CD14-positive monocyte (primary cell): Measurements from ENCODE around the gene CASTOR1. TPM values are rescaled to one million over a fixed set of nuclear protein-coding genes. Genes with fewer than 3 reads are reported as not detected.

Source experiments
- DNase-seq, 3 donors: peaks; one replicate each; pipeline ENCODE4 v3.0.0-alpha.2; 2011 to 2022
- H2AFZ ChIP-seq: 2 replicates; pipeline ENCODE4 v1.6.0; 2012; ENCODE audit warnings: mild to moderate bottlenecking, low read depth, low read length, inconsistent platforms; ENCODE audit not compliant: insufficient read depth, poor library complexity, severe bottlenecking
- H3K27ac ChIP-seq, 2 donors: 1 replicate in 1 of 2; 2 replicates in 1 of 2; pipeline ENCODE4 v1.5.1; 2012 to 2013; ENCODE audit warnings: low read length in 2 of 2, control low read depth in 1 of 2, inconsistent platforms in 1 of 2, low read depth in 1 of 2, mild to moderate bottlenecking in 1 of 2
- H3K27me3 ChIP-seq, 2 donors: one replicate each; pipeline versions ENCODE4 v1.6.0 to v1.6.1; 2011 to 2013; ENCODE audit warnings: low read length in 2 of 2; ENCODE audit not compliant: control insufficient read depth in 2 of 2, insufficient read depth in 2 of 2
- H3K36me3 ChIP-seq, 2 donors: replicated peaks in 1 of 2; 1 replicate in 1 of 2; 2 replicates in 1 of 2; pipeline versions ENCODE4 v1.5.1 to v1.6.1; 2012 to 2013; ENCODE audit warnings: low read length in 2 of 2, control low read depth in 1 of 2, inconsistent platforms in 1 of 2, mild to moderate bottlenecking in 1 of 2; ENCODE audit not compliant: insufficient read depth in 2 of 2, control insufficient read depth in 1 of 2
- H3K4me1 ChIP-seq, 2 donors: 1 replicate in 1 of 2; 2 replicates in 1 of 2; pipeline versions ENCODE4 v1.5.1 to v1.6.1; 2012 to 2013; ENCODE audit warnings: low read length in 2 of 2, control low read depth in 1 of 2, inconsistent platforms in 1 of 2, mild to moderate bottlenecking in 1 of 2, moderate library complexity in 1 of 2; ENCODE audit not compliant: insufficient read depth in 2 of 2, control insufficient read depth in 1 of 2
- H3K4me2 ChIP-seq: replicated peaks from 2 replicates; pipeline ENCODE3; 2012; ENCODE audit warnings: low read length, moderate library complexity, mild to moderate bottlenecking; ENCODE audit not compliant: poor library complexity, severe bottlenecking; ENCODE audit errors: extremely low read depth
- H3K4me3 ChIP-seq, 3 experiments: fragments of 200-600 bp in 1 of 3; sonication (generic) in 1 of 3; replicated peaks in 1 of 3; 1 replicate in 2 of 3; 2 replicates in 1 of 3; pipeline ENCODE4 v1.5.1; 2011 to 2013; ENCODE audit warnings: low read length in 3 of 3, mild to moderate bottlenecking in 3 of 3, control low read depth in 2 of 3, low read depth in 2 of 3, inconsistent platforms in 1 of 3, moderate library complexity in 1 of 3
- H3K79me2 ChIP-seq: 2 replicates; pipeline ENCODE4 v1.6.0; 2012; ENCODE audit warnings: mild to moderate bottlenecking, control low read depth, inconsistent platforms, low read length, moderate library complexity; ENCODE audit not compliant: insufficient read depth
- H3K9ac ChIP-seq: 2 replicates; pipeline ENCODE4 v1.6.0; 2017; ENCODE audit warnings: low read length, mild to moderate bottlenecking; ENCODE audit not compliant: insufficient read depth, poor library complexity, severe bottlenecking
- H3K9me3 ChIP-seq, 2 donors: replicated peaks in 1 of 2; 1 replicate in 1 of 2; 2 replicates in 1 of 2; pipeline versions ENCODE4 v1.5.1 to v1.6.1; 2012 to 2013; ENCODE audit warnings: low read length in 2 of 2, control low read depth in 1 of 2; ENCODE audit not compliant: control insufficient read depth in 1 of 2, insufficient read depth in 1 of 2
- H4K20me1 ChIP-seq: 2 replicates; pipeline ENCODE4 v1.6.0; 2012; ENCODE audit warnings: mild to moderate bottlenecking, low read length, control low read depth, moderate library complexity; ENCODE audit not compliant: insufficient read depth
- H3K27ac Mint-ChIP-seq, 7 donors: one replicate each; pipeline ENCODE4 v1.8.0; 2020; ENCODE audit warnings: mild to moderate bottlenecking in 7 of 7, mixed read lengths in 7 of 7, moderate library complexity in 6 of 7, inconsistent platforms in 2 of 7
- H3K27me3 Mint-ChIP-seq, 3 donors: one replicate each; pipeline ENCODE4 v1.8.0; 2021 to 2022; ENCODE audit warnings: low read depth in 3 of 3, mild to moderate bottlenecking in 3 of 3, mixed read lengths in 3 of 3, moderate library complexity in 3 of 3, inconsistent platforms in 1 of 3
- H3K36me3 Mint-ChIP-seq, 2 donors: one replicate each; pipeline ENCODE4 v1.8.0; 2020; ENCODE audit warnings: mixed read lengths in 2 of 2, inconsistent platforms in 1 of 2, mild to moderate bottlenecking in 1 of 2
- H3K4me1 Mint-ChIP-seq: one replicate; pipeline ENCODE4 v1.8.0; 2020; ENCODE audit warnings: mild to moderate bottlenecking, mixed read lengths
- H3K4me3 Mint-ChIP-seq, 2 donors: one replicate each; pipeline ENCODE4 v1.8.0; 2020; ENCODE audit warnings: mild to moderate bottlenecking in 2 of 2, mixed read lengths in 2 of 2, moderate library complexity in 1 of 2
- H3K9me3 Mint-ChIP-seq, 7 donors: one replicate each; pipeline ENCODE4 v1.8.0; 2020 to 2022; ENCODE audit warnings: mixed read lengths in 7 of 7, mild to moderate bottlenecking in 6 of 7, moderate library complexity in 6 of 7, inconsistent platforms in 2 of 7
- WGBS: methylation state at CpG from one replicate; pipeline ENCODE4 v1.1.5; 2013; ENCODE audit warnings: missing lambda C conversion rate; ENCODE audit not compliant: insufficient coverage; 5-methylcytosine and 5-hydroxymethylcytosine counted together
- intact Hi-C, 2 donors: fragments of 100-400 bp; cut with micrococcal nuclease; formaldehyde crosslinking; loops; one replicate each; pipeline versions ENCODE4 v1.15.0 to v1.15.1; 2023
- polyA plus RNA-seq, 3 donors: library from polyadenylated mRNA; depleted of rRNA in 1 of 3; unstranded in 2 of 3; stranded (reverse) in 1 of 3; fragments of 300-500 nt in 2 of 3; fragments of >200 nt in 1 of 3; fragmentation: Illumina TruSeq in 2 of 3; gene quantifications; 1 replicate in 2 of 3; 2 replicates in 1 of 3; pipeline ENCODE4 v1.2.3, GENCODE V29; 2012 to 2021
- TF ChIP-seq, protein P1 (sequence below): fragments of 200-600 bp; IDR thresholded peaks from one replicate; pipeline ENCODE4 v1.8.0; 2022; ENCODE audit warnings: antibody characterized with exemption, mild to moderate bottlenecking

Gene CASTOR1
- polyA plus RNA-seq, 3 donors: 6.4 to 15.5 (median 6.5) TPM

DNA sequence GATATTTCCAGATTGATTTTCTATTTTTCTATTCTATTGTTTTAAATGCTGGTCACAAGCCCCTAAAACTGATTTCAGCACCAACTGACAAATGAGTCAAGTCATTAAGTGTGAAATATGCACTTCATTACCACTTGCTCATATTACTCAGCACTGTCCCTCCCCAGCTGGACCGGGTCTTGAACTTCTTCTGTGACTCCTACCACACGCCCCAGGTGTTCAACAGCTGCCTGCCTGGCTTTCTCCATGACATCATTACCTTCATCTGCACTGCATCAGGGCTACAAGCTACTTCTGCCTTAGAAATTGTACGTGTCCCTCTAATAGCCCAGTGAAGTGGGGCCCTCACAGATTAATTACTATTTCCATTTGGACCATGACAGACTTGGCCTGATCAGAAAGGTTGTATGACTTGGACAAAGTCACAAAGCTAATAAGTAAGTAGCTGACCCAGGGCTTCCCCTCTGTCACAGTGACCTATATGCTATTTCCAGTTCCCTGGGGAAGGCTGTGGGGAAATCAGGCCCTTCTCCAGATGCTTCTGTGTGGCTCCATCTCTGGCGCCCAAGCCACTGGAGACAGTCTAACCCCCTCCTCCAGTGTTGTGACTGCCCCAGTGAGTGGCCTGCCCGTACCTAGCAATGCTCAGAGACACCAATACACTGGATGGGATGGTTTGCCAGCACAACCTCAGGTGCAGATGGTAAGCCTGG is 19.4 kb upstream of the CASTOR1 start:
- Histone ChIP-seq H3K4me3 (no peak overlapping the region), H3K4me1 (peaks cover 95 to 100% of the 10 kb centered on the region in 2 donors), H3K9me3 (no peaks in the 10 kb centered on the region), H3K27me3 (no peaks in the 10 kb centered on the region), H4K20me1 (no peaks in the 10 kb centered on the region), H3K36me3 (no peaks in the 10 kb centered on the region), H3K4me2 (no peak overlapping the region), H3K27ac (peak overlapping the region in 1 of 2 donors; percentile 90), H2AFZ (no peak overlapping the region), H3K79me2 (peaks cover 70% of the 10 kb centered on the region), H3K9ac (no peak overlapping the region)
- H3K9me3 Mint-ChIP-seq: peaks cover 0 to 4% (median 0%) of the 10 kb centered on the region in 7 donors
- no peak overlapping the region for H3K4me3 Mint-ChIP-seq
- H3K36me3 Mint-ChIP-seq: peaks cover 16 to 28% of the 10 kb centered on the region in 2 donors
- no peak for DNase-seq
- TF ChIP-seq, protein P1, sequence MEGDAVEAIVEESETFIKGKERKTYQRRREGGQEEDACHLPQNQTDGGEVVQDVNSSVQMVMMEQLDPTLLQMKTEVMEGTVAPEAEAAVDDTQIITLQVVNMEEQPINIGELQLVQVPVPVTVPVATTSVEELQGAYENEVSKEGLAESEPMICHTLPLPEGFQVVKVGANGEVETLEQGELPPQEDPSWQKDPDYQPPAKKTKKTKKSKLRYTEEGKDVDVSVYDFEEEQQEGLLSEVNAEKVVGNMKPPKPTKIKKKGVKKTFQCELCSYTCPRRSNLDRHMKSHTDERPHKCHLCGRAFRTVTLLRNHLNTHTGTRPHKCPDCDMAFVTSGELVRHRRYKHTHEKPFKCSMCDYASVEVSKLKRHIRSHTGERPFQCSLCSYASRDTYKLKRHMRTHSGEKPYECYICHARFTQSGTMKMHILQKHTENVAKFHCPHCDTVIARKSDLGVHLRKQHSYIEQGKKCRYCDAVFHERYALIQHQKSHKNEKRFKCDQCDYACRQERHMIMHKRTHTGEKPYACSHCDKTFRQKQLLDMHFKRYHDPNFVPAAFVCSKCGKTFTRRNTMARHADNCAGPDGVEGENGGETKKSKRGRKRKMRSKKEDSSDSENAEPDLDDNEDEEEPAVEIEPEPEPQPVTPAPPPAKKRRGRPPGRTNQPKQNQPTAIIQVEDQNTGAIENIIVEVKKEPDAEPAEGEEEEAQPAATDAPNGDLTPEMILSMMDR: no peak
- H3K4me1 Mint-ChIP-seq: peaks cover 95% of the 10 kb centered on the region
- 71% methylated on average over 4 of the region's 5 CpGs for WGBS
- peak overlapping the region in 5 of 7 donors; percentile 59 to 96 (median 95) for H3K27ac Mint-ChIP-seq
- H3K27me3 Mint-ChIP-seq: peaks cover 0 to 5% (median 0%) of the 10 kb centered on the region in 3 donors
- intact Hi-C loops: loop anchor here in 1 of 2 donors (10.0 kb wide), 1 partner anchor 46 kb away; the partner anchor contains the start of genes CCDC157 and SF3A1

DNA sequence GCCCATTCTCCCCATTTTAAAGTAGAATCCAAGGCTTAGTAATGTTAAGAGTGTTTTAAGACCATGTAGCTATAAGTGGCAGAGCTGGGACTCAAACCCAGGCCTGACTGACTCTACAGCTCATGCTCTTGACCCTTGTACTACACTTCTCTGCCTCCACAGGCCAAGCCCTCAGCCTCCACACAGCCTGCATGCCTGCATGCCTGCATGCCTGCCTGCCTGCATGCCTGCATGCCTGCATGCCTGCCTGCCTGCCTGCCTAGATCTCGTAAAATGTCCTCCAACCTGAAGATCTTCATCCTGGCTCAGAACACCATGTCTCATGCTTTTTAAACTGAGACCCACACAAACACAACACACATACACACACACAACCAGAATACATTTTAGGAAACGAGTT is 18.8 kb upstream of the CASTOR1 start:
- Histone ChIP-seq H3K4me3 (no peak overlapping the region), H3K36me3 (no peaks in the 10 kb centered on the region), H4K20me1 (no peaks in the 10 kb centered on the region), H2AFZ (no peak overlapping the region), H3K9ac (no peak overlapping the region), H3K27me3 (no peaks in the 10 kb centered on the region), H3K79me2 (peaks cover 73% of the 10 kb centered on the region), H3K4me1 (peaks cover 96 to 100% of the 10 kb centered on the region in 2 donors), H3K27ac (peak overlapping the region in 1 of 2 donors; percentile 90), H3K4me2 (no peak overlapping the region), H3K9me3 (no peaks in the 10 kb centered on the region)
- Mint-ChIP-seq H3K9me3 (peaks cover 0 to 3% (median 0%) of the 10 kb centered on the region in 7 donors), H3K4me1 (peaks cover 97% of the 10 kb centered on the region), H3K27ac (peak overlapping the region in 3 of 7 donors; percentile 58 to 95 (median 68)), H3K4me3 (no peak overlapping the region), H3K36me3 (peaks cover 22 to 32% of the 10 kb centered on the region in 2 donors), H3K27me3 (peaks cover 0 to 4% (median 0%) of the 10 kb centered on the region in 3 donors)
- intact Hi-C loops: loop anchor here in 1 of 2 donors (10.0 kb wide), 1 partner anchor 47 kb away; the partner anchor contains the start of genes CCDC157 and SF3A1
- WGBS: 89% methylated on average over 1 of the region's 2 CpGs
- no peak for DNase-seq
- TF ChIP-seq, protein P1: no peak
